GM23338 (cell line): ENCODE data around the gene BIRC6. TPM values are rescaled to one million over a fixed set of nuclear protein-coding genes. Genes with fewer than 3 reads are reported as not detected.

Source experiments
- ATAC-seq: fragments of 200-7000 bp; cut with Tn5 transposase; 3 replicates; pipeline ENCODE4 v1.9.1; 2020
- DNase-seq: peaks from one replicate; pipeline ENCODE4 v3.0.0-alpha.2; 2015; ENCODE audit warnings: low spot score
- H2AFZ ChIP-seq: fragments of 200-600 bp; sonication (generic); 2 replicates; pipeline ENCODE4 v1.8.0; 2016; ENCODE audit warnings: antibody characterized with exemption, mild to moderate bottlenecking, moderate library complexity
- H3F3A ChIP-seq: fragments of 200-600 bp; sonication (generic); replicated peaks from 2 replicates; pipeline ENCODE4 v1.8.0; 2017; ENCODE audit warnings: antibody characterized with exemption, mixed run types, low read depth
- H3K27ac ChIP-seq: fragments of 200-600 bp; sonication (generic); 2 replicates; pipeline ENCODE4 v1.6.1; 2016; ENCODE audit warnings: low read depth
- H3K27me3 ChIP-seq: fragments of 200-600 bp; sonication (generic); 2 replicates; pipeline ENCODE4 v1.8.0; 2016; ENCODE audit warnings: mild to moderate bottlenecking, mixed run types, moderate library complexity; ENCODE audit not compliant: insufficient read depth
- H3K36me3 ChIP-seq: fragments of 200-600 bp; sonication (generic); 2 replicates; pipeline ENCODE4 v1.8.0; 2016; ENCODE audit warnings: mild to moderate bottlenecking; ENCODE audit not compliant: insufficient read depth
- H3K4me1 ChIP-seq: fragments of 200-600 bp; sonication (generic); 2 replicates; pipeline ENCODE4 v1.8.0; 2016; ENCODE audit warnings: mild to moderate bottlenecking, moderate library complexity; ENCODE audit not compliant: insufficient read depth
- H3K4me2 ChIP-seq: fragments of 200-600 bp; sonication (generic); 2 replicates; pipeline ENCODE4 v1.7.1; 2017; ENCODE audit warnings: mixed run types
- H3K4me3 ChIP-seq: fragments of 200-600 bp; sonication (generic); 2 replicates; pipeline ENCODE4 v1.6.1; 2016; ENCODE audit warnings: mixed run types
- H3K79me2 ChIP-seq: fragments of 200-600 bp; sonication (generic); replicated peaks from 2 replicates; pipeline ENCODE4 v1.8.0; 2017; ENCODE audit warnings: mild to moderate bottlenecking; ENCODE audit not compliant: insufficient read depth
- H3K9me2 ChIP-seq: fragments of 200-600 bp; sonication (generic); 2 replicates; pipeline ENCODE4 v1.8.0; 2017; ENCODE audit not compliant: insufficient read depth
- H4K20me1 ChIP-seq: fragments of 200-600 bp; sonication (generic); replicated peaks from 2 replicates; pipeline ENCODE4 v1.8.0; 2017; ENCODE audit warnings: mild to moderate bottlenecking; ENCODE audit not compliant: insufficient read depth
- H3K27ac Mint-ChIP-seq: 2 replicates; pipeline ENCODE4 v1.8.0; 2020; ENCODE audit warnings: inconsistent platforms, mild to moderate bottlenecking, moderate library complexity, mixed read lengths
- H3K27me3 Mint-ChIP-seq: 3 replicates; pipeline ENCODE4 v1.8.0; 2022; ENCODE audit warnings: low read depth, mild to moderate bottlenecking, moderate library complexity, mixed read lengths, inconsistent platforms; ENCODE audit not compliant: insufficient read depth, poor library complexity
- H3K36me3 Mint-ChIP-seq: 3 replicates; pipeline ENCODE4 v1.8.0; 2021; ENCODE audit warnings: low read depth, mild to moderate bottlenecking, inconsistent platforms, moderate library complexity, mixed read lengths
- H3K4me1 Mint-ChIP-seq: 3 replicates; pipeline ENCODE4 v1.8.0; 2020; ENCODE audit warnings: mild to moderate bottlenecking, inconsistent platforms, mixed read lengths
- H3K4me3 Mint-ChIP-seq: 3 replicates; pipeline ENCODE4 v1.8.0; 2021; ENCODE audit warnings: moderate library complexity, mild to moderate bottlenecking, inconsistent platforms, mixed read lengths
- H3K9me3 Mint-ChIP-seq: 3 replicates; pipeline ENCODE4 v1.8.0; 2020; ENCODE audit warnings: moderate library complexity, mild to moderate bottlenecking, inconsistent platforms, mixed read lengths
- EZH2 ChIP-seq: fragments of 200-600 bp; sonication (generic); IDR thresholded peaks from one replicate; pipeline ENCODE4 v1.8.0; 2017; ENCODE audit warnings: antibody characterized with exemption, mild to moderate bottlenecking, low read depth; ENCODE audit not compliant: unreplicated experiment
- JUNB ChIP-seq: IDR thresholded peaks from one replicate; pipeline ENCODE4 v1.6.1; 2016; ENCODE audit warnings: antibody characterized with exemption; ENCODE audit not compliant: unreplicated experiment
- NANOG ChIP-seq: IDR thresholded peaks from 2 replicates; pipeline ENCODE4 v1.6.1; 2016; ENCODE audit warnings: antibody characterized with exemption, borderline replicate concordance
- STAT1 ChIP-seq: IDR thresholded peaks from one replicate; pipeline ENCODE4 v1.6.1; 2016; ENCODE audit warnings: antibody characterized with exemption; ENCODE audit not compliant: unreplicated experiment
- ZNF462 ChIP-seq: fragments of 250-450 bp; sonication (Bioruptor Pico); IDR thresholded peaks from 2 replicates; pipeline ENCODE4 v1.5.0; 2020; ENCODE audit warnings: mild to moderate bottlenecking, moderate library complexity
- polyA plus RNA-seq: library from polyadenylated mRNA; unstranded; fragments of >200 nt; fragmentation: Nextera tagmentation; extraction: Ambion mirVana; gene quantifications from 2 replicates; pipeline ENCODE4 v1.2.1, GENCODE V29; 2016
- total RNA-seq: library from RNA; depleted of rRNA; stranded (reverse); fragments of >200 nt; shearing (Covaris generic); gene quantifications from 2 replicates; pipeline ENCODE4 v1.2.3, GENCODE V29; 2014
- TF ChIP-seq, protein P1 (sequence below): IDR thresholded peaks from one replicate; pipeline ENCODE4 v1.6.1; 2018; ENCODE audit warnings: antibody characterized with exemption; ENCODE audit not compliant: unreplicated experiment
- TF ChIP-seq, protein P2 (sequence below): IDR thresholded peaks from 2 replicates; pipeline ENCODE4 v1.6.1; 2016; ENCODE audit warnings: antibody characterized with exemption

Gene BIRC6
- total and polyA plus RNA-seq, 2 experiments from 2014 or later: 85.8 to 131 TPM

- no peak overlapping the region; the same call in 1 of the 2 replicates for H3K27ac Mint-ChIP-seq
- H3F3A ChIP-seq: no peaks in the 10 kb centered on the region
- H3K36me3 ChIP-seq: no peaks in the 10 kb centered on the region
- H3K4me3 Mint-ChIP-seq: no peak overlapping the region
- ATAC-seq: no peak
- DNase-seq: no peak
- no peak overlapping the region for H3K4me3 ChIP-seq
- no peak overlapping the region for H3K27ac ChIP-seq
- no peaks in the 10 kb centered on the region for H3K27me3 ChIP-seq
- H4K20me1 ChIP-seq: peaks cover 19% of the 10 kb centered on the region
- H3K4me2 ChIP-seq: no peak overlapping the region
- peaks cover 100% of the 10 kb centered on the region for H3K79me2 ChIP-seq
- H3K4me1 Mint-ChIP-seq: peaks cover 22% of the 10 kb centered on the region
- H3K9me2 ChIP-seq: no peaks in the 10 kb centered on the region
- H3K27me3 Mint-ChIP-seq: no peaks in the 10 kb centered on the region
- no peak overlapping the region for H2AFZ ChIP-seq
- H3K4me1 ChIP-seq: 0 out of 2 replicates have a peak, but pooled peaks cover 3% of the 10 kb centered on the region
- peaks cover 14% of the 10 kb centered on the region; the same call in 2 of the 3 replicates for H3K36me3 Mint-ChIP-seq
- no peak for TF ChIP-seq STAT1
- TF ChIP-seq JUNB: no peak
- TF ChIP-seq EZH2: no peak
- TF ChIP-seq, protein P1, sequence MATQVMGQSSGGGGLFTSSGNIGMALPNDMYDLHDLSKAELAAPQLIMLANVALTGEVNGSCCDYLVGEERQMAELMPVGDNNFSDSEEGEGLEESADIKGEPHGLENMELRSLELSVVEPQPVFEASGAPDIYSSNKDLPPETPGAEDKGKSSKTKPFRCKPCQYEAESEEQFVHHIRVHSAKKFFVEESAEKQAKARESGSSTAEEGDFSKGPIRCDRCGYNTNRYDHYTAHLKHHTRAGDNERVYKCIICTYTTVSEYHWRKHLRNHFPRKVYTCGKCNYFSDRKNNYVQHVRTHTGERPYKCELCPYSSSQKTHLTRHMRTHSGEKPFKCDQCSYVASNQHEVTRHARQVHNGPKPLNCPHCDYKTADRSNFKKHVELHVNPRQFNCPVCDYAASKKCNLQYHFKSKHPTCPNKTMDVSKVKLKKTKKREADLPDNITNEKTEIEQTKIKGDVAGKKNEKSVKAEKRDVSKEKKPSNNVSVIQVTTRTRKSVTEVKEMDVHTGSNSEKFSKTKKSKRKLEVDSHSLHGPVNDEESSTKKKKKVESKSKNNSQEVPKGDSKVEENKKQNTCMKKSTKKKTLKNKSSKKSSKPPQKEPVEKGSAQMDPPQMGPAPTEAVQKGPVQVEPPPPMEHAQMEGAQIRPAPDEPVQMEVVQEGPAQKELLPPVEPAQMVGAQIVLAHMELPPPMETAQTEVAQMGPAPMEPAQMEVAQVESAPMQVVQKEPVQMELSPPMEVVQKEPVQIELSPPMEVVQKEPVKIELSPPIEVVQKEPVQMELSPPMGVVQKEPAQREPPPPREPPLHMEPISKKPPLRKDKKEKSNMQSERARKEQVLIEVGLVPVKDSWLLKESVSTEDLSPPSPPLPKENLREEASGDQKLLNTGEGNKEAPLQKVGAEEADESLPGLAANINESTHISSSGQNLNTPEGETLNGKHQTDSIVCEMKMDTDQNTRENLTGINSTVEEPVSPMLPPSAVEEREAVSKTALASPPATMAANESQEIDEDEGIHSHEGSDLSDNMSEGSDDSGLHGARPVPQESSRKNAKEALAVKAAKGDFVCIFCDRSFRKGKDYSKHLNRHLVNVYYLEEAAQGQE: no peak
- no peak for TF ChIP-seq ZNF462 (CRISPR knock-in tag)
- TF ChIP-seq NANOG: no peak
- TF ChIP-seq, protein P2, sequence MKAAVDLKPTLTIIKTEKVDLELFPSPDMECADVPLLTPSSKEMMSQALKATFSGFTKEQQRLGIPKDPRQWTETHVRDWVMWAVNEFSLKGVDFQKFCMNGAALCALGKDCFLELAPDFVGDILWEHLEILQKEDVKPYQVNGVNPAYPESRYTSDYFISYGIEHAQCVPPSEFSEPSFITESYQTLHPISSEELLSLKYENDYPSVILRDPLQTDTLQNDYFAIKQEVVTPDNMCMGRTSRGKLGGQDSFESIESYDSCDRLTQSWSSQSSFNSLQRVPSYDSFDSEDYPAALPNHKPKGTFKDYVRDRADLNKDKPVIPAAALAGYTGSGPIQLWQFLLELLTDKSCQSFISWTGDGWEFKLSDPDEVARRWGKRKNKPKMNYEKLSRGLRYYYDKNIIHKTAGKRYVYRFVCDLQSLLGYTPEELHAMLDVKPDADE: no peak
- no peaks in the 10 kb centered on the region for H3K9me3 Mint-ChIP-seq
Observed at GRCh38 chr2:32422133-32422532, 65.3 kb downstream of the BIRC6 start.
